ENCODE results near the gene SIGLEC7. TPM values are rescaled to one million over a fixed set of nuclear protein-coding genes. Genes with fewer than 3 reads are reported as not detected.

SIGLEC7 gene
- total RNA-seq, 2 experiments from 2014 or later = 0.20 TPM; not detected in 1

- DNase-seq = no peak
- no peak overlapping the region for H3K27ac ChIP-seq (ENCODE audit: low read depth in 1 of 2, low read length in 2 of 2)
- no peaks in the 10 kb centered on the region for H3K36me3 Mint-ChIP-seq (ENCODE audit: low read depth)
- H3K4me1 Mint-ChIP-seq (ENCODE audit: low read depth) = no peaks in the 10 kb centered on the region
- ChIA-PET POLR2A (no interaction called here), CTCF (no interaction called here)
- H3K4me3 Mint-ChIP-seq = no peak overlapping the region
- no peak for TF ChIP-seq CTCF (IDR thresholded peaks at IDR 0.05)
- no peaks in the 10 kb centered on the region for H3K4me1 ChIP-seq (ENCODE audit: insufficient read depth, low read length)
- no peak for ATAC-seq (ENCODE audit: poor library complexity)
- no peaks in the 10 kb centered on the region for H3K36me3 ChIP-seq (ENCODE audit: insufficient read depth, low read length)
- H3K27me3 ChIP-seq (ENCODE audit: control insufficient read depth in 1 of 2, insufficient read depth in 2 of 2, low read length in 2 of 2) = no peaks in the 10 kb centered on the region
- peaks cover 0 to 2% of the 10 kb centered on the region in 2 experiments for H3K9me3 ChIP-seq (ENCODE audit: control insufficient read depth in 1 of 2, insufficient read depth in 1 of 2, low read length in 2 of 2)
- no peak overlapping the region for H3K27ac Mint-ChIP-seq
- no peak overlapping the region for H3K4me3 ChIP-seq (ENCODE audit: low read length)
- peaks cover 14% of the 10 kb centered on the region for H3K27me3 Mint-ChIP-seq
- H3K9me3 Mint-ChIP-seq = no peaks in the 10 kb centered on the region
- intact Hi-C loops (cut with DNase I, micrococcal nuclease) = no loop called here
These were observed 37.2 kb downstream of the SIGLEC7 start for GRCh38 chr19:51179256-51179655.

GRCh38 chr19:51181377-51181912 lies 39.3 kb downstream of the SIGLEC7 start:
- Mint-ChIP-seq H3K4me1 (ENCODE audit: low read depth) (no peaks in the 10 kb centered on the region), H3K9me3 (no peaks in the 10 kb centered on the region), H3K4me3 (no peak overlapping the region), H3K36me3 (ENCODE audit: low read depth) (no peaks in the 10 kb centered on the region), H3K27ac (no peak overlapping the region), H3K27me3 (peaks cover 27% of the 10 kb centered on the region)
- no peak for ATAC-seq (ENCODE audit: poor library complexity)
- ChIA-PET CTCF (no interaction called here), POLR2A (no interaction called here)
- H3K4me1 ChIP-seq (ENCODE audit: insufficient read depth, low read length) = no peaks in the 10 kb centered on the region
- no peaks in the 10 kb centered on the region for H3K36me3 ChIP-seq (ENCODE audit: insufficient read depth, low read length)
- no peak for DNase-seq
- peaks cover 0 to 6% of the 10 kb centered on the region in 2 experiments for H3K27me3 ChIP-seq (ENCODE audit: control insufficient read depth in 1 of 2, insufficient read depth in 2 of 2, low read length in 2 of 2)
- TF ChIP-seq CTCF (IDR thresholded peaks at IDR 0.05) = no peak
- H3K9me3 ChIP-seq (ENCODE audit: control insufficient read depth in 1 of 2, insufficient read depth in 1 of 2, low read length in 2 of 2) = peaks cover 0 to 3% of the 10 kb centered on the region in 2 experiments
- intact Hi-C loops (cut with DNase I, micrococcal nuclease) = no loop called here
- no peak overlapping the region for H3K4me3 ChIP-seq (ENCODE audit: low read length)
- H3K27ac ChIP-seq (ENCODE audit: low read depth in 1 of 2, low read length in 2 of 2) = no peak overlapping the region

GRCh38 chr19:51181913-51182419 lies 39.9 kb downstream of the SIGLEC7 start:
- ChIA-PET POLR2A (no interaction called here), CTCF (no interaction called here)
- no peaks in the 10 kb centered on the region for H3K36me3 Mint-ChIP-seq (ENCODE audit: low read depth)
- no peak for DNase-seq
- Histone ChIP-seq H3K9me3 (ENCODE audit: control insufficient read depth in 1 of 2, insufficient read depth in 1 of 2, low read length in 2 of 2) (peaks cover 0 to 3% of the 10 kb centered on the region in 2 experiments), H3K27ac (ENCODE audit: low read depth in 1 of 2, low read length in 2 of 2) (no peak overlapping the region), H3K4me1 (ENCODE audit: insufficient read depth, low read length) (no peaks in the 10 kb centered on the region), H3K27me3 (ENCODE audit: control insufficient read depth in 1 of 2, insufficient read depth in 2 of 2, low read length in 2 of 2) (peaks cover 0 to 6% of the 10 kb centered on the region in 2 experiments), H3K4me3 (ENCODE audit: low read length) (no peak overlapping the region), H3K36me3 (ENCODE audit: insufficient read depth, low read length) (no peaks in the 10 kb centered on the region)
- intact Hi-C loops (cut with DNase I, micrococcal nuclease) = no loop called here
- H3K27me3 Mint-ChIP-seq = peaks cover 27% of the 10 kb centered on the region
- no peak overlapping the region for H3K27ac Mint-ChIP-seq
- TF ChIP-seq CTCF (IDR thresholded peaks at IDR 0.05) = no peak
- no peaks in the 10 kb centered on the region for H3K9me3 Mint-ChIP-seq
- no peaks in the 10 kb centered on the region for H3K4me1 Mint-ChIP-seq (ENCODE audit: low read depth)
- ATAC-seq (ENCODE audit: poor library complexity) = no peak
- H3K4me3 Mint-ChIP-seq = no peak overlapping the region

Measured in CD4-positive, alpha-beta T cell (primary cell).